Germinal center (tissue), 1 donor: ENCODE measurements around the gene BLCAP.
"Not testable (repeated sequence)": the region's sequence is repeated elsewhere in the genome, so short reads cannot be mapped to it uniquely, and the experiment has no call there.

Experiments used
- DNase-seq: peaks from one replicate; pipeline ENCODE4 v3.0.0; 2012; ENCODE audit warnings: mixed read lengths, low spot score

The BLCAP gene

GRCh38 chr20:37556538-37556937 lies 28.9 kb upstream of the BLCAP start:
- no peak for DNase-seq

GRCh38 chr20:37554721-37555298 lies 27.1 kb upstream of the BLCAP start:
- DNase-seq, result not testable (repeated sequence)

- no peak for DNase-seq
These were observed 24.7 kb upstream of the BLCAP start for GRCh38 chr20:37552415-37552814.

GRCh38 chr20:37551660-37552059 lies 24.0 kb upstream of the BLCAP start:
- not testable (repeated sequence) for DNase-seq

- not testable (repeated sequence) for DNase-seq
These were observed 22.6 kb upstream of the BLCAP start for GRCh38 chr20:37550101-37550920.

GRCh38 chr20:37547912-37548311 lies 20.2 kb upstream of the BLCAP start:
- no peak for DNase-seq

- no peak for DNase-seq
These were observed 17.8 kb upstream of the BLCAP start for GRCh38 chr20:37545516-37545915.

- DNase-seq, result no peak
These were observed 16.7 kb upstream of the BLCAP start for GRCh38 chr20:37544386-37544785.

GRCh38 chr20:37543828-37544227 lies 16.2 kb upstream of the BLCAP start:
- DNase-seq, result no peak

GRCh38 chr20:37542281-37542680 lies 14.6 kb upstream of the BLCAP start:
- no peak for DNase-seq

GRCh38 chr20:37541326-37541725 lies 13.7 kb upstream of the BLCAP start:
- DNase-seq, result no peak

- DNase-seq, result not testable (repeated sequence)
These were observed 13.2 kb upstream of the BLCAP start for GRCh38 chr20:37540838-37541237.

GRCh38 chr20:37540001-37540400 lies 12.3 kb upstream of the BLCAP start:
- DNase-seq, result no peak

- DNase-seq, result no peak
These were observed 11.7 kb upstream of the BLCAP start for GRCh38 chr20:37539424-37539823.

- DNase-seq, result no peak
These were observed 10.3 kb upstream of the BLCAP start for GRCh38 chr20:37538003-37538402.

GRCh38 chr20:37537505-37537904 lies 9.8 kb upstream of the BLCAP start:
- no peak for DNase-seq

- DNase-seq, result no peak
These were observed 7.9 kb upstream of the BLCAP start for GRCh38 chr20:37535443-37536132.

- DNase-seq, result peak; percentile 79
These were observed 6.9 kb upstream of the BLCAP start for GRCh38 chr20:37534401-37535157.

GRCh38 chr20:37533154-37533715 lies 5.6 kb upstream of the BLCAP start:
- DNase-seq, result no peak

GRCh38 chr20:37531856-37532255 lies 4.2 kb upstream of the BLCAP start:
- no peak for DNase-seq

- no peak for DNase-seq
These were observed 3.0 kb upstream of the BLCAP start for GRCh38 chr20:37530696-37531095.
